ENCODE results near the gene RGL2. TPM values are rescaled to one million over a fixed set of nuclear protein-coding genes. Genes with fewer than 3 reads are reported as not detected.
"Not testable (repeated sequence)": the region's sequence is repeated elsewhere in the genome, so short reads cannot be mapped to it uniquely, and the experiment has no call there.

Gene RGL2
- total RNA-seq (2014; rRNA removed; shearing (Covaris generic)), result 16.0 and 16.9 TPM in 2 replicates
- polyA plus RNA-seq (2014; cell fraction: nucleus; rRNA removed), result 70.4 and 74.0 TPM in 2 replicates

GRCh38 chr6:33298773-33299236 is at the start of gene RGL2:
TSS of gene RGL2 (minus strand) at chr6:33298942. CDS start at chr6:33298610, 332 bp downstream.
- no peak for DNase-seq (ENCODE audit: extremely low read depth, low read depth)

GRCh38 chr6:33347816-33348215 is 49.1 kb upstream of the RGL2 start:
- no peak for DNase-seq (ENCODE audit: extremely low read depth, low read depth)

GRCh38 chr6:33346972-33347371 is 48.2 kb upstream of the RGL2 start:
- not testable (repeated sequence) for DNase-seq (ENCODE audit: extremely low read depth, low read depth)

- peak; percentile 48 for DNase-seq (ENCODE audit: extremely low read depth, low read depth)
Observed at GRCh38 chr6:33344701-33345697, 46.3 kb upstream of the RGL2 start.

GRCh38 chr6:33343953-33344611 is 45.3 kb upstream of the RGL2 start:
- DNase-seq (ENCODE audit: extremely low read depth, low read depth), result no peak

GRCh38 chr6:33343606-33343952 is 44.8 kb upstream of the RGL2 start:
- not testable (repeated sequence) for DNase-seq (ENCODE audit: extremely low read depth, low read depth)

- DNase-seq (ENCODE audit: extremely low read depth, low read depth), result no peak
Observed at GRCh38 chr6:33339193-33339592, 40.5 kb upstream of the RGL2 start.

GRCh38 chr6:33336495-33336894 is 37.8 kb upstream of the RGL2 start:
- DNase-seq (ENCODE audit: extremely low read depth, low read depth), result no peak

GRCh38 chr6:33335916-33336315 is 37.2 kb upstream of the RGL2 start:
- DNase-seq (ENCODE audit: extremely low read depth, low read depth), result no peak

- no peak for DNase-seq (ENCODE audit: extremely low read depth, low read depth)
Observed at GRCh38 chr6:33333666-33334065, 34.9 kb upstream of the RGL2 start.

GRCh38 chr6:33330736-33331135 is 32.0 kb upstream of the RGL2 start:
- DNase-seq (ENCODE audit: extremely low read depth, low read depth), result no peak

GRCh38 chr6:33329058-33329457 is 30.3 kb upstream of the RGL2 start:
- no peak for DNase-seq (ENCODE audit: extremely low read depth, low read depth)

- DNase-seq (ENCODE audit: extremely low read depth, low read depth), result no peak
Observed at GRCh38 chr6:33324125-33324524, 25.4 kb upstream of the RGL2 start.

- DNase-seq (ENCODE audit: extremely low read depth, low read depth), result no peak
Observed at GRCh38 chr6:33323623-33323948, 24.8 kb upstream of the RGL2 start.

- DNase-seq (ENCODE audit: extremely low read depth, low read depth), result no peak
Observed at GRCh38 chr6:33321227-33321626, 22.5 kb upstream of the RGL2 start.

GRCh38 chr6:33320315-33321181 is 21.8 kb upstream of the RGL2 start:
- no peak for DNase-seq (ENCODE audit: extremely low read depth, low read depth)

GRCh38 chr6:33319939-33320314 is 21.2 kb upstream of the RGL2 start:
- no peak for DNase-seq (ENCODE audit: extremely low read depth, low read depth)

GRCh38 chr6:33318426-33319073 is 19.8 kb upstream of the RGL2 start:
- DNase-seq (ENCODE audit: extremely low read depth, low read depth), result no peak

- DNase-seq (ENCODE audit: extremely low read depth, low read depth), result peak; percentile 97
Observed at GRCh38 chr6:33317669-33318425, 19.1 kb upstream of the RGL2 start, which contains the start of gene ZBTB22. TSS of gene ZBTB22 (minus strand) at chr6:33317744. CDS start at chr6:33316916, 828 bp downstream.

- no peak for DNase-seq (ENCODE audit: extremely low read depth, low read depth)
Observed at GRCh38 chr6:33317419-33317668, 18.6 kb upstream of the RGL2 start.

Measured in NCI-H460 (cell line).